ENCODE data around the gene TTC12. TPM values are rescaled to one million over a fixed set of nuclear protein-coding genes. Genes with fewer than 3 reads are reported as not detected.

TTC12 gene
- total and polyA plus RNA-seq, 2 donors (not counting 3 experiments of a cell fraction or from before 2014, with no cell fraction given), result 2.2 to 2.9 TPM

- POLR2A ChIA-PET, result no interaction called here
- intact Hi-C loops (cut with micrococcal nuclease) (no loop called here), dilution Hi-C loops (cut with MboI; ENCODE audit: extremely low pct_ligation_motif_present, low sequenced_read_pairs) (no loop called here)
- Histone ChIP-seq H4K20me1 (replicated peaks; ENCODE audit: control insufficient read depth, extremely low read depth, insufficient read depth, low read length) (no peaks in the 10 kb centered on the region), H3K27ac (ENCODE audit: insufficient read depth, low read depth, low read length) (no peak overlapping the region), H3K79me2 (ENCODE audit: control insufficient read depth, insufficient read depth, low read length) (no peaks in the 10 kb centered on the region), H3K9me1 (replicated peaks; ENCODE audit: control insufficient read depth, extremely low read depth, insufficient read depth, low read length) (no peaks in the 10 kb centered on the region), H3K27me3 (ENCODE audit: control insufficient read depth in 2 of 2, insufficient read depth in 2 of 2, low read length in 2 of 2) (no peaks in the 10 kb centered on the region), H3K9me3 (replicated peaks; ENCODE audit: control insufficient read depth, insufficient read depth, low read length) (no peaks in the 10 kb centered on the region), H3K36me3 (ENCODE audit: control insufficient read depth in 2 of 2, extremely low read depth in 1 of 2, insufficient read depth in 2 of 2, low read length in 2 of 2) (no peaks in the 10 kb centered on the region), H3K4me2 (ENCODE audit: insufficient read depth, low read length) (no peak overlapping the region), H3K4me1 (ENCODE audit: control insufficient read depth, extremely low read depth, insufficient read depth, low read length) (no peaks in the 10 kb centered on the region), H3K4me3 (replicated peaks in 1 of 3; ENCODE audit: insufficient read depth in 1 of 3, low read depth in 1 of 3, low read length in 3 of 3) (no peak overlapping the region), H2AFZ (ENCODE audit: low read depth, low read length) (no peak overlapping the region), H3K9ac (replicated peaks; ENCODE audit: extremely low read depth, insufficient read depth, low read length) (no peak overlapping the region)
- FAIRE-seq (no peak), DNase-seq (ENCODE audit: low read depth, low spot score) (no peak)
- CTCF ChIA-PET, result no interaction called here
- no TSS peak for BruUV-seq (replicated peaks)
- TF ChIP-seq FOS (IDR thresholded peaks at IDR 0.05; ENCODE audit: borderline replicate concordance, insufficient read depth, low read length), result no peak
- no peak for TF ChIP-seq MYC (IDR thresholded peaks at IDR 0.05; ENCODE audit: low read depth, low read length)
- TF ChIP-seq GATA2 (IDR thresholded peaks at IDR 0.05; ENCODE audit: insufficient read depth, insufficient read length, low read depth, low read length), result no peak
- TF ChIP-seq, protein P1, sequence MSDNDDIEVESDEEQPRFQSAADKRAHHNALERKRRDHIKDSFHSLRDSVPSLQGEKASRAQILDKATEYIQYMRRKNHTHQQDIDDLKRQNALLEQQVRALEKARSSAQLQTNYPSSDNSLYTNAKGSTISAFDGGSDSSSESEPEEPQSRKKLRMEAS (IDR thresholded peaks at IDR 0.05; ENCODE audit: insufficient read depth, insufficient read length), result no peak
- TF ChIP-seq POLR2AphosphoS5 (IDR thresholded peaks at IDR 0.05; ENCODE audit: insufficient read depth, low read depth, low read length), result no peak
These were observed 92.8 kb downstream of the TTC12 start for GRCh38 chr11:113407163-113407562.

DNA sequence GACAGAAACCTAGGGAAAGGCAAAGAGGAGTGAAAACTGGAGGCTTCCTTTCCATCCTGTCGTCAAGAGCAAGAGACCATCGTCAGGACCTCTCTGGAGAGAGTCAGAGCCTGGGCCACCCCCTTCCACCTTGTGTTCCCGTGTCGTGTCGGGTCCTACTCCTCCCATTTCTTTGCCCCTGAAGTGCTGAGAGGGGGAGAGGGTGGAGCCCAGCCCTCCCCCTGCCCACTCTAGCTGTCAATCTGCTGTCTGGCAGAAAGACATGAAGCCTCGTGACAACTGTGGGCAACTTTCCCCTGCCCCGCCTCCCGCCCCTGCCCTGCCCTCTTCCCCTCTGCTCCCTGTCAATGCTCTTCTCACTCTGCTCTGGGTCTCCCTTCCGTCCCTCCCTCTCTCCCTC lies 93.8 kb downstream of the TTC12 start:
- Histone ChIP-seq H3K4me3 (replicated peaks in 1 of 3; ENCODE audit: insufficient read depth in 1 of 3, low read depth in 1 of 3, low read length in 3 of 3) (no peak overlapping the region), H3K9me1 (replicated peaks; ENCODE audit: control insufficient read depth, extremely low read depth, insufficient read depth, low read length) (no peaks in the 10 kb centered on the region), H3K36me3 (ENCODE audit: control insufficient read depth in 2 of 2, extremely low read depth in 1 of 2, insufficient read depth in 2 of 2, low read length in 2 of 2) (no peaks in the 10 kb centered on the region), H3K9ac (replicated peaks; ENCODE audit: extremely low read depth, insufficient read depth, low read length) (no peak overlapping the region), H3K4me1 (ENCODE audit: control insufficient read depth, extremely low read depth, insufficient read depth, low read length) (no peaks in the 10 kb centered on the region), H2AFZ (ENCODE audit: low read depth, low read length) (no peak overlapping the region), H3K27ac (ENCODE audit: insufficient read depth, low read depth, low read length) (no peak overlapping the region), H4K20me1 (replicated peaks; ENCODE audit: control insufficient read depth, extremely low read depth, insufficient read depth, low read length) (no peaks in the 10 kb centered on the region), H3K9me3 (replicated peaks; ENCODE audit: control insufficient read depth, insufficient read depth, low read length) (no peaks in the 10 kb centered on the region), H3K4me2 (ENCODE audit: insufficient read depth, low read length) (no peak overlapping the region), H3K79me2 (ENCODE audit: control insufficient read depth, insufficient read depth, low read length) (no peaks in the 10 kb centered on the region), H3K27me3 (ENCODE audit: control insufficient read depth in 2 of 2, insufficient read depth in 2 of 2, low read length in 2 of 2) (no peaks in the 10 kb centered on the region)
- no peak for TF ChIP-seq CTCF (IDR thresholded peaks at IDR 0.05; ENCODE audit: extremely low read depth in 1 of 2, insufficient read depth in 1 of 2, low read depth in 1 of 2, low read length in 2 of 2)
- TF ChIP-seq GATA2 (IDR thresholded peaks at IDR 0.05; ENCODE audit: insufficient read depth, insufficient read length, low read depth, low read length), result no peak
- TF ChIP-seq JUN (IDR thresholded peaks at IDR 0.05; ENCODE audit: borderline replicate concordance, insufficient read depth, insufficient read length, low read depth), result no peak
- TF ChIP-seq, protein P1 (IDR thresholded peaks at IDR 0.05; ENCODE audit: insufficient read depth, insufficient read length), result no peak
- TF ChIP-seq EZH2 (IDR thresholded peaks at IDR 0.05; ENCODE audit: borderline replicate concordance, low read depth, low read length, severe bottlenecking), result no peak
- TF ChIP-seq POLR2AphosphoS5 (IDR thresholded peaks at IDR 0.05; ENCODE audit: insufficient read depth, low read depth, low read length), result no peak
- no peak for TF ChIP-seq FOS (IDR thresholded peaks at IDR 0.05; ENCODE audit: borderline replicate concordance, insufficient read depth, low read length)
- TF ChIP-seq MYC (IDR thresholded peaks at IDR 0.05; ENCODE audit: low read depth, low read length), result no peak
- TF ChIP-seq POLR2A (IDR thresholded peaks at IDR 0.05; ENCODE audit: low read depth, low read length), result no peak
- no TSS peak for BruUV-seq (replicated peaks)
- ChIA-PET CTCF (no interaction called here), POLR2A (no interaction called here)
- FAIRE-seq (no peak), DNase-seq (ENCODE audit: low read depth, low spot score) (no peak)
- intact Hi-C loops (cut with micrococcal nuclease) (no loop called here), dilution Hi-C loops (cut with MboI; ENCODE audit: extremely low pct_ligation_motif_present, low sequenced_read_pairs) (no loop called here)
